Endodermal cell (in vitro differentiated cells): ENCODE data around the gene SRGAP2C. TPM values are rescaled to one million over a fixed set of nuclear protein-coding genes. Genes with fewer than 3 reads are reported as not detected.
"Not testable (repeated sequence)": the region's sequence is repeated elsewhere in the genome, so short reads cannot be mapped to it uniquely, and the experiment has no call there.

ENCODE experiments used
- DNase-seq: peaks from one replicate; pipeline ENCODE4 v3.0.0-alpha.2; 2017
- H3K27ac ChIP-seq: 2 replicates; pipeline ENCODE4 v1.5.1; 2013; ENCODE audit warnings: mild to moderate bottlenecking, low read depth, low read length, moderate library complexity
- H3K27me3 ChIP-seq: 2 replicates; pipeline ENCODE4 v1.6.1; 2013; ENCODE audit warnings: mild to moderate bottlenecking, low read length, moderate library complexity; ENCODE audit not compliant: insufficient read depth, control insufficient read depth, poor library complexity, severe bottlenecking
- H3K36me3 ChIP-seq: 2 replicates; pipeline ENCODE4 v1.7.0; 2013; ENCODE audit warnings: mild to moderate bottlenecking, low read length, moderate library complexity; ENCODE audit not compliant: control insufficient read depth, insufficient read depth
- H3K4me1 ChIP-seq: one replicate; pipeline ENCODE4 v1.7.0; 2013; ENCODE audit warnings: low read length; ENCODE audit not compliant: control insufficient read depth, insufficient read depth
- H3K4me3 ChIP-seq: 2 replicates; pipeline ENCODE4 v1.5.1; 2013; ENCODE audit warnings: mild to moderate bottlenecking, low read length, moderate library complexity
- H3K9ac ChIP-seq: 2 replicates; pipeline ENCODE4 v1.6.1; 2013; ENCODE audit warnings: mild to moderate bottlenecking, low read length, moderate library complexity; ENCODE audit not compliant: poor library complexity, severe bottlenecking; ENCODE audit errors: extremely low read depth
- H3K9me3 ChIP-seq: 2 replicates; pipeline ENCODE4 v1.6.1; 2013; ENCODE audit warnings: mild to moderate bottlenecking, low read length, moderate library complexity; ENCODE audit not compliant: control insufficient read depth
- H3K27ac Mint-ChIP-seq: 2 replicates; pipeline ENCODE4 v1.8.0; 2020; ENCODE audit warnings: mixed read lengths
- H3K27me3 Mint-ChIP-seq: 2 replicates; pipeline ENCODE4 v1.8.0; 2021; ENCODE audit warnings: mild to moderate bottlenecking, mixed read lengths; ENCODE audit not compliant: insufficient read depth
- H3K36me3 Mint-ChIP-seq: 2 replicates; pipeline ENCODE4 v1.8.0; 2020; ENCODE audit warnings: low read depth, mixed read lengths
- H3K4me1 Mint-ChIP-seq: 2 replicates; pipeline ENCODE4 v1.8.0; 2020; ENCODE audit warnings: mixed read lengths
- H3K4me3 Mint-ChIP-seq: 2 replicates; pipeline ENCODE4 v1.8.0; 2020; ENCODE audit warnings: mild to moderate bottlenecking, moderate library complexity, mixed read lengths
- H3K9me3 Mint-ChIP-seq: 2 replicates; pipeline ENCODE4 v1.8.0; 2020; ENCODE audit warnings: mild to moderate bottlenecking, mixed read lengths
- WGBS, 2 experiments: methylation state at CpG; one replicate each; pipeline versions ENCODE4 v1.1.5 to v1.1.7; 2013; ENCODE audit warnings: missing lambda C conversion rate in 2 of 2, mixed read lengths in 1 of 2; ENCODE audit not compliant: insufficient coverage in 1 of 2, insufficient read length in 1 of 2; 5-methylcytosine and 5-hydroxymethylcytosine counted together
- total RNA-seq, 2 donors: library from RNA; stranded (reverse); fragmentation: NEBNext Ultra II Directional in 1 of 2; extraction: Animal tissue kit (Norgen Biotek cat#: 25700) in 1 of 2; gene quantifications; 2 replicates in 1 of 2; 3 replicates in 1 of 2; pipeline ENCODE4 v1.2.1, GENCODE V29; 2021

SRGAP2C gene
- total RNA-seq, 2 donors from 2014 or later: 42.4 to 56.0 TPM

GRCh38 chr1:121213491-121213890 lies 28.7 kb downstream of the SRGAP2C start:
- H3K36me3 ChIP-seq, H3K4me3 Mint-ChIP-seq, DNase-seq, H3K9ac ChIP-seq, H3K4me1 ChIP-seq, H3K27me3 Mint-ChIP-seq, H3K27ac Mint-ChIP-seq, H3K27ac ChIP-seq, H3K9me3 ChIP-seq, H3K4me3 ChIP-seq, H3K9me3 Mint-ChIP-seq, H3K27me3 ChIP-seq, H3K36me3 Mint-ChIP-seq, H3K4me1 Mint-ChIP-seq: not testable (repeated sequence)
- no CpG with 5 or more reads among the region's 9 CpGs for WGBS, 2 experiments

GRCh38 chr1:121214544-121215156 lies 29.9 kb downstream of the SRGAP2C start:
- H3K9me3 Mint-ChIP-seq, H3K27ac Mint-ChIP-seq, H3K36me3 ChIP-seq, H3K27me3 Mint-ChIP-seq, H3K36me3 Mint-ChIP-seq, H3K9ac ChIP-seq, H3K4me3 Mint-ChIP-seq, H3K4me1 Mint-ChIP-seq, H3K9me3 ChIP-seq, H3K4me1 ChIP-seq, H3K27me3 ChIP-seq, DNase-seq, H3K27ac ChIP-seq, H3K4me3 ChIP-seq: not testable (repeated sequence)
- WGBS, 2 experiments: no CpG with 5 or more reads among the region's 5 CpGs

- H3K36me3 Mint-ChIP-seq, H3K9me3 ChIP-seq, H3K36me3 ChIP-seq, H3K4me3 ChIP-seq, H3K4me1 Mint-ChIP-seq, H3K9me3 Mint-ChIP-seq, H3K9ac ChIP-seq, H3K4me1 ChIP-seq, H3K27ac ChIP-seq, DNase-seq, H3K27me3 ChIP-seq, H3K27me3 Mint-ChIP-seq, H3K4me3 Mint-ChIP-seq, H3K27ac Mint-ChIP-seq: not testable (repeated sequence)
- WGBS, 2 experiments: no CpG with 5 or more reads among the region's 1 CpG
These were observed 31.1 kb downstream of the SRGAP2C start for GRCh38 chr1:121215699-121216417.

GRCh38 chr1:121216676-121217075 lies 31.9 kb downstream of the SRGAP2C start:
- not testable (repeated sequence) for H3K9me3 ChIP-seq, H3K4me3 Mint-ChIP-seq

GRCh38 chr1:121221770-121222169 lies 37.0 kb downstream of the SRGAP2C start:
- not testable (repeated sequence) for H3K27me3 Mint-ChIP-seq, DNase-seq, H3K27ac ChIP-seq, H3K4me3 ChIP-seq, H3K4me3 Mint-ChIP-seq, H3K9me3 Mint-ChIP-seq, H3K36me3 ChIP-seq, H3K27ac Mint-ChIP-seq, H3K36me3 Mint-ChIP-seq, H3K27me3 ChIP-seq, H3K4me1 Mint-ChIP-seq, H3K9ac ChIP-seq, H3K9me3 ChIP-seq, H3K4me1 ChIP-seq
- 100% methylated on average over 1 of the region's 1 CpG for WGBS, 2 experiments

More at GRCh38 chr1:121216676-121217075, 31.9 kb downstream of the SRGAP2C start:
- H3K27ac ChIP-seq, H3K27ac Mint-ChIP-seq, DNase-seq, H3K9me3 Mint-ChIP-seq, H3K9ac ChIP-seq, H3K4me1 Mint-ChIP-seq, H3K4me3 ChIP-seq, H3K27me3 ChIP-seq, H3K36me3 Mint-ChIP-seq, H3K4me1 ChIP-seq, H3K27me3 Mint-ChIP-seq, H3K36me3 ChIP-seq: not testable (repeated sequence)
- WGBS, 2 experiments: no CpG with 5 or more reads among the region's 1 CpG

- not testable (repeated sequence) for H3K9ac ChIP-seq, H3K36me3 ChIP-seq, H3K9me3 ChIP-seq, H3K4me1 ChIP-seq, H3K36me3 Mint-ChIP-seq, H3K4me3 Mint-ChIP-seq, H3K4me3 ChIP-seq, H3K27ac ChIP-seq, H3K27ac Mint-ChIP-seq, DNase-seq, H3K27me3 ChIP-seq, H3K4me1 Mint-ChIP-seq, H3K27me3 Mint-ChIP-seq, H3K9me3 Mint-ChIP-seq
- WGBS, 2 experiments: no CpG with 5 or more reads among the region's 4 CpGs
These were observed 39.9 kb downstream of the SRGAP2C start for GRCh38 chr1:121224714-121225113.

- H3K27me3 Mint-ChIP-seq, H3K27ac Mint-ChIP-seq, H3K4me3 ChIP-seq, H3K27me3 ChIP-seq, H3K4me1 ChIP-seq, H3K9me3 ChIP-seq, H3K4me3 Mint-ChIP-seq, H3K9me3 Mint-ChIP-seq, H3K36me3 ChIP-seq, H3K36me3 Mint-ChIP-seq, DNase-seq, H3K4me1 Mint-ChIP-seq, H3K27ac ChIP-seq, H3K9ac ChIP-seq: not testable (repeated sequence)
- 100% methylated on average over 2 of the region's 4 CpGs; no CpG with 5 or more reads in 1 of the 2 experiments for WGBS, 2 experiments
These were observed 41.6 kb downstream of the SRGAP2C start for GRCh38 chr1:121226295-121226904.
